Chondrocyte (in vitro differentiated cells): Measurements from ENCODE around the gene CRIM1. TPM values are rescaled to one million over a fixed set of nuclear protein-coding genes. Genes with fewer than 3 reads are reported as not detected.

Experiments
- DNase-seq: peaks from one replicate; pipeline ENCODE4 v3.0.0; 2021; ENCODE audit warnings: mixed read lengths, low spot score
- H3K27ac Mint-ChIP-seq: one replicate; pipeline ENCODE4 v1.8.0; 2021; ENCODE audit warnings: mild to moderate bottlenecking, moderate library complexity, mixed read lengths; ENCODE audit not compliant: unreplicated experiment
- H3K27me3 Mint-ChIP-seq: 2 replicates; pipeline ENCODE4 v1.8.0; 2021; ENCODE audit warnings: low read depth, mixed read lengths
- H3K36me3 Mint-ChIP-seq: 2 replicates; pipeline ENCODE4 v1.8.0; 2021; ENCODE audit warnings: low read depth, mixed read lengths
- H3K4me1 Mint-ChIP-seq: 2 replicates; pipeline ENCODE4 v1.8.0; 2021; ENCODE audit warnings: low read depth, mild to moderate bottlenecking, mixed read lengths
- H3K4me3 Mint-ChIP-seq: one replicate; pipeline ENCODE4 v1.8.0; 2021; ENCODE audit warnings: mild to moderate bottlenecking, moderate library complexity, mixed read lengths; ENCODE audit not compliant: unreplicated experiment
- H3K9me3 Mint-ChIP-seq: 2 replicates; pipeline ENCODE4 v1.8.0; 2021; ENCODE audit warnings: low read depth, mixed read lengths
- total RNA-seq: library from RNA; stranded (reverse); gene quantifications from 3 replicates; pipeline ENCODE4 v1.2.1, GENCODE V29; 2021
- TF ChIP-seq, protein P1 (sequence below): fragments of 200-600 bp; sonication (generic); IDR thresholded peaks from 2 replicates; pipeline ENCODE4 v1.5.0; 2021; ENCODE audit warnings: antibody characterized with exemption, mild to moderate bottlenecking, moderate library complexity

Gene CRIM1
- total RNA-seq, 1 donor from 2014 or later = 194 TPM

DNA sequence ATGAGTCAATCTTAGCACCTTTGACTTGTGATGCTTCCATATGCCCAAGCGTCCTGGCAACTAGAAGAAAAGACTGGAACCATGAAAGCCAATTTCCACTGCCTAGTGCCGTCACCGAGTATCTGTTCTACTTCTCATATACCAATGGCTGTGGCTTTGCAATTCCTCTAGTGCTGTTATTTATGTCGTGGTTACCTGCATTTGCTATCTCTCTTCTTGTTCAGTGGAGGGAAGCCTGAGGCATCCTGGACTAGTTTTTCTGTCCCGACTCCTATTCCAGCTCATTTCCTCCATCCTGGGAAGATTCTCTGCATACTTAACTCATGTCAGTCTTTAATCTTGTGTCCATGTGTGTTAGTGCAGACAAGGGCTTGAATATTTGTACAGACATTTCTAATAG lies 124.5 kb downstream of the CRIM1 start:
- Mint-ChIP-seq H3K36me3 (peaks cover 48% of the 10 kb centered on the region), H3K9me3 (peaks cover 15% of the 10 kb centered on the region), H3K4me3 (no peak overlapping the region), H3K27ac (peak overlapping the region; percentile 42), H3K4me1 (peaks cover 70% of the 10 kb centered on the region), H3K27me3 (no peaks in the 10 kb centered on the region)
- no peak for DNase-seq
- TF ChIP-seq, protein P1, sequence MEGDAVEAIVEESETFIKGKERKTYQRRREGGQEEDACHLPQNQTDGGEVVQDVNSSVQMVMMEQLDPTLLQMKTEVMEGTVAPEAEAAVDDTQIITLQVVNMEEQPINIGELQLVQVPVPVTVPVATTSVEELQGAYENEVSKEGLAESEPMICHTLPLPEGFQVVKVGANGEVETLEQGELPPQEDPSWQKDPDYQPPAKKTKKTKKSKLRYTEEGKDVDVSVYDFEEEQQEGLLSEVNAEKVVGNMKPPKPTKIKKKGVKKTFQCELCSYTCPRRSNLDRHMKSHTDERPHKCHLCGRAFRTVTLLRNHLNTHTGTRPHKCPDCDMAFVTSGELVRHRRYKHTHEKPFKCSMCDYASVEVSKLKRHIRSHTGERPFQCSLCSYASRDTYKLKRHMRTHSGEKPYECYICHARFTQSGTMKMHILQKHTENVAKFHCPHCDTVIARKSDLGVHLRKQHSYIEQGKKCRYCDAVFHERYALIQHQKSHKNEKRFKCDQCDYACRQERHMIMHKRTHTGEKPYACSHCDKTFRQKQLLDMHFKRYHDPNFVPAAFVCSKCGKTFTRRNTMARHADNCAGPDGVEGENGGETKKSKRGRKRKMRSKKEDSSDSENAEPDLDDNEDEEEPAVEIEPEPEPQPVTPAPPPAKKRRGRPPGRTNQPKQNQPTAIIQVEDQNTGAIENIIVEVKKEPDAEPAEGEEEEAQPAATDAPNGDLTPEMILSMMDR = no peak

DNA sequence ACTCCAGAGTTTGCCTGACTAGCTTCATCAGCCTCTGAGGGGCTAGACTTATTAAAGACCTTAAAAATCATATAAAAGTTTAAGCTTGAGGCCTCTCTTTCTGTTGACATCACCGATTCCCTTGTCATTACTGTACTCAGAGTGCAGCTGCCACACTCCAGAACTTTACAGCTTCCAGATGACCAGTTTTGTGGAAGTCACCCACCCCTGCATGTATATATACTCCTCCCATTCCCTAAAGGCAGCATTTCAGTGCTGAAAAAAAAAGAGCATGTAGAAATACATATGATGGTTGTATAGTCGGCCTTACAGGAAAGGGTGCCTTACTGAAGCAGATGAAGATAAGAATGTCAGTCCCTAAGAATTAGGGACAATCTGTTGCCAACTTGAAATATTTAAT lies 125.1 kb downstream of the CRIM1 start:
- Mint-ChIP-seq H3K9me3 (peaks cover 8% of the 10 kb centered on the region), H3K27me3 (no peaks in the 10 kb centered on the region), H3K36me3 (peaks cover 43% of the 10 kb centered on the region), H3K27ac (no peak overlapping the region), H3K4me3 (no peak overlapping the region), H3K4me1 (peaks cover 76% of the 10 kb centered on the region)
- no peak for DNase-seq
- TF ChIP-seq, protein P1 = no peak

DNA sequence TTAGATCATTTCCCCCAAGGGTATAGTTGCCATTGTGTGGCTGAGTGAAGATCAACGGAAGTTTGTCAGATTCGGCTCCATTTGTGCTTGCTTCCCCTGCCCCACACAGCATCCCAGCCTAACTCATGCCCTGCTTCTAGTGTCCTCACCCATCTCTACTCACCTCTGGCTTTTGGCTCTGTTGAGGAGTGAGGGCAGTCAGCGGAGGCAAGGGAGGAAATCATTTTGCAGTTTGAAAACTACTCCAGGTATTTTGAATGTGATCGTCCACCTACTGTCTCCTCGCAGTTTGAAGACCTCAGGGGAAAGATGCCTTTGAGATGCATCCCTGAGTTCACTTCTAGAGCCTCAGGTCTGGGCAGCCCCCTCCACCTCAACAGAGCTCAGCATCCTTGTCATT lies 126.1 kb downstream of the CRIM1 start:
- peaks cover 81% of the 10 kb centered on the region for H3K4me1 Mint-ChIP-seq
- H3K9me3 Mint-ChIP-seq = no peaks in the 10 kb centered on the region
- H3K4me3 Mint-ChIP-seq = no peak overlapping the region
- no peaks in the 10 kb centered on the region for H3K27me3 Mint-ChIP-seq
- peaks cover 32% of the 10 kb centered on the region for H3K36me3 Mint-ChIP-seq
- TF ChIP-seq, protein P1 = no peak
- no peak for DNase-seq
- peak overlapping the region; percentile 29 for H3K27ac Mint-ChIP-seq

DNA sequence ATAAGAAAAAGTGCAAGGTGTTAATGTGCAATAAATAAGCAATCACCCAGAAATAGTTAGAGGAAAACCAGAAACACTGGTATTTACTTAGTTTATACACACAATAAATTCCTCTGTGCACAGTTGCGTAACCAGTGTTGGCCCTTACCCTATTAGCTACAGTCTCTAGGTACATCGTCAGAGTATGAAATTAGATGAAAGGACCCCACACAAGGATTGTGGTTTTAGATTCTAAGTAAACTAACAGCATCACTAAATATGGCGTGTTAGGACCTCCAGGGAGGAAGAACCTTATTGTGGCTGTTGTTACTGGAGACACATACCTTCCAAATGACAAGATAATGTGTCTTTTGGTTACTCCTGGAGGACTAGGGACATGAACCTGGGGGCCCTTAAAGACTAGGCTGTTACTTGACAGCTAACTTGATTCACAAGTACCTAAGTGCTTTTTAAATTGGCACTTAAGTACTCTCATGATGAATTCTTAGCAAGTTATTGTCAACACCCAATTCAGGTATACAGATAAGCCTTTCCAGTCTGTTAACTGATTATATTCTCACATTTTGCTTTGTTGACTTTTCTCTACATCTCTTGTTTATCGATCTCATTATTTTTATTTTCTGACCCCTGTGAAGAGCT lies 127.1 kb downstream of the CRIM1 start:
- Mint-ChIP-seq H3K4me1 (peaks cover 81% of the 10 kb centered on the region), H3K4me3 (no peak overlapping the region), H3K27ac (no peak overlapping the region), H3K9me3 (no peaks in the 10 kb centered on the region), H3K36me3 (peaks cover 24% of the 10 kb centered on the region), H3K27me3 (no peaks in the 10 kb centered on the region)
- TF ChIP-seq, protein P1 = no peak
- DNase-seq = no peak

DNA sequence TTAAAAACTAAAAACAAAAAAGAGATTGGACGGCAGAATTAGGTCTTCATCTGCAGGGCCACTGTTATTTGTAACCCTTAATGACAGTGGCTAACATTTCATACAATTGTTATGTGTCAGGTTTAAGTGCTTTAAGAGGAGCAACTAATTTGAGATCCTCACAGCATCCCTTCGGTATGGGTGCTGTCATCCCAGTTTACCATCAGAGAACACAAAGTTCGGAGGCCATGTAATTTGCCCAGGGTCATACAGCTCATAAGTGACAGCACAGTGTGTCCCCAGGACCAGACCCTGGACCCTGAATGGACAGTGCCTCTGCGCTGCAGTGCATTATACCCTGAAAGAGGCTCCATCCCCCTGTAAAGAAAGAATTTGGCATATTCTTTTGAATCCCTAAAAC lies 127.7 kb downstream of the CRIM1 start:
- TF ChIP-seq, protein P1 = no peak
- H3K4me1 Mint-ChIP-seq = peaks cover 81% of the 10 kb centered on the region
- H3K36me3 Mint-ChIP-seq = peaks cover 21% of the 10 kb centered on the region
- no peaks in the 10 kb centered on the region for H3K9me3 Mint-ChIP-seq
- H3K27me3 Mint-ChIP-seq = no peaks in the 10 kb centered on the region
- no peak for DNase-seq
- peak overlapping the region; percentile 52 for H3K27ac Mint-ChIP-seq
- no peak overlapping the region for H3K4me3 Mint-ChIP-seq
